ENCODE data around the gene CALM1. TPM values are rescaled to one million over a fixed set of nuclear protein-coding genes. Genes with fewer than 3 reads are reported as not detected.

CALM1 gene
- total RNA-seq, 4 donors from 2014 or later = 425 to 902 (median 829) TPM

DNA sequence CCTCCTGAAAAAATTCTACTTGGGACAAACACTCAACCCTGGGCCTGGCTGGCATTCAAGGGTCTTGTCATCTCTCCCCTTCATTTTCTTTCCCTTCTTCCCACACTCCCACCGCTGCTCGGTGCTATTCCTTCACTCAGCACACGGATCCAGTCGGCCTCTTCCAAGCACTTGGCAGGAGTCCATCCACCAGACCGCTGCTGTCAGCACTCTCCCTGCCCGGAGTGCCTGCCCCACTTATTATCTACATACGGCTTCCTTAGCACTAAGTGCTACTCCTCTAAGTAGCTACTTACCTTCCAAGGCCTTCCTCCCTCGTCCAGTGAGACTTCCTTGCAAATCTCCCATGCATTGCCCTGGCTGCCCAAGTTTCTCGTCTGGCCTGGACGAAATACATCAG is 29.8 kb downstream of the CALM1 start:
- no peaks in the 10 kb centered on the region for H3K36me3 ChIP-seq
- no peak overlapping the region for H3K27ac ChIP-seq
- no peak for ATAC-seq
- TF ChIP-seq, protein P1, sequence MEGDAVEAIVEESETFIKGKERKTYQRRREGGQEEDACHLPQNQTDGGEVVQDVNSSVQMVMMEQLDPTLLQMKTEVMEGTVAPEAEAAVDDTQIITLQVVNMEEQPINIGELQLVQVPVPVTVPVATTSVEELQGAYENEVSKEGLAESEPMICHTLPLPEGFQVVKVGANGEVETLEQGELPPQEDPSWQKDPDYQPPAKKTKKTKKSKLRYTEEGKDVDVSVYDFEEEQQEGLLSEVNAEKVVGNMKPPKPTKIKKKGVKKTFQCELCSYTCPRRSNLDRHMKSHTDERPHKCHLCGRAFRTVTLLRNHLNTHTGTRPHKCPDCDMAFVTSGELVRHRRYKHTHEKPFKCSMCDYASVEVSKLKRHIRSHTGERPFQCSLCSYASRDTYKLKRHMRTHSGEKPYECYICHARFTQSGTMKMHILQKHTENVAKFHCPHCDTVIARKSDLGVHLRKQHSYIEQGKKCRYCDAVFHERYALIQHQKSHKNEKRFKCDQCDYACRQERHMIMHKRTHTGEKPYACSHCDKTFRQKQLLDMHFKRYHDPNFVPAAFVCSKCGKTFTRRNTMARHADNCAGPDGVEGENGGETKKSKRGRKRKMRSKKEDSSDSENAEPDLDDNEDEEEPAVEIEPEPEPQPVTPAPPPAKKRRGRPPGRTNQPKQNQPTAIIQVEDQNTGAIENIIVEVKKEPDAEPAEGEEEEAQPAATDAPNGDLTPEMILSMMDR (IDR thresholded peaks at IDR 0.05) = no peak
- TF ChIP-seq POLR2A (IDR thresholded peaks at IDR 0.05) = no peak
- TF ChIP-seq EP300 (IDR thresholded peaks at IDR 0.05) = no peak
- TF ChIP-seq POLR2AphosphoS5 (IDR thresholded peaks at IDR 0.05) = no peak
- H3K27me3 ChIP-seq = no peaks in the 10 kb centered on the region
- peaks cover 0 to 10% (median 3%) of the 10 kb centered on the region in 3 donors for H3K4me1 ChIP-seq
- WGBS, 2 donors (ENCODE audit: low coverage in 1 of 2) = 36 to 49% methylated on average over 6 to 9 of the region's 10 CpGs
- H3K4me3 ChIP-seq = no peak overlapping the region
- H3K9me3 ChIP-seq = no peaks in the 10 kb centered on the region

- no peak overlapping the region for H3K4me3 ChIP-seq
- no peaks in the 10 kb centered on the region for H3K9me3 ChIP-seq
- TF ChIP-seq EP300 (IDR thresholded peaks at IDR 0.05) (no peak), POLR2A (IDR thresholded peaks at IDR 0.05) (no peak), POLR2AphosphoS5 (IDR thresholded peaks at IDR 0.05) (no peak)
- TF ChIP-seq, protein P1 (IDR thresholded peaks at IDR 0.05) = no peak
- no peaks in the 10 kb centered on the region for H3K36me3 ChIP-seq
- no peak for ATAC-seq
- H3K4me1 ChIP-seq = peaks cover 0 to 10% (median 3%) of the 10 kb centered on the region in 3 donors
- H3K27ac ChIP-seq = no peak overlapping the region
- WGBS, 2 donors (ENCODE audit: low coverage in 1 of 2) = 69 to 88% methylated on average over 2 to 4 of the region's 12 CpGs
- H3K27me3 ChIP-seq = no peaks in the 10 kb centered on the region
Measured at GRCh38 chr14:90427848-90428426, 31.1 kb downstream of the CALM1 start.

DNA sequence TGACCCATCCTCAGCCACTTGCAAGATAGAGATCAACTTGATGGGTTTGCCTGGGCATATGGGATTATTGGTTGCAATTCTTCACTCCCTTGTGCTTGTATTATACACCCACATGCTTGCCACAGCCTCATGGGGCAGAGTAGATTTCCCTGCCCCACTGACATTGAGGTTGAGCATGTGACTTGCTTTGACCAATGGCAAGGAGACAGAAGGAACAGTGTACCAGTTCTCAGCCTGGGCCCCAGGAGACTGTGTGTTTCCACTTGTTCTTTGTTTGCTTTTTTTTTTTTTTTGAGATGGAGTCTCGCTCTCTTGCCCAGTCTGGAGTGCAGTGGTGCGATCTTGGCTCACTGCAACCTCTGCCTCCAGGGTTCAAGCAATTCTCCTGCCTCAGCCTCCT is 31.8 kb downstream of the CALM1 start:
- no peak overlapping the region for H3K27ac ChIP-seq
- TF ChIP-seq, protein P1 (IDR thresholded peaks at IDR 0.05) = no peak
- TF ChIP-seq POLR2AphosphoS5 (IDR thresholded peaks at IDR 0.05) (no peak), EP300 (IDR thresholded peaks at IDR 0.05) (no peak), POLR2A (IDR thresholded peaks at IDR 0.05) (no peak)
- 100% methylated on average over 2 of the region's 2 CpGs; no CpG with 5 or more reads in 1 of the 2 donors for WGBS, 2 donors (ENCODE audit: low coverage in 1 of 2)
- H3K9me3 ChIP-seq = no peaks in the 10 kb centered on the region
- no peaks in the 10 kb centered on the region for H3K27me3 ChIP-seq
- no peaks in the 10 kb centered on the region for H3K36me3 ChIP-seq
- ATAC-seq = no peak
- H3K4me3 ChIP-seq = no peak overlapping the region
- peaks cover 0 to 10% (median 3%) of the 10 kb centered on the region in 3 donors for H3K4me1 ChIP-seq

GRCh38 chr14:90429236-90429635 is 32.4 kb downstream of the CALM1 start:
- Histone ChIP-seq H3K36me3 (no peaks in the 10 kb centered on the region), H3K4me1 (peaks cover 0 to 10% (median 3%) of the 10 kb centered on the region in 3 donors), H3K27ac (no peak overlapping the region), H3K4me3 (no peak overlapping the region), H3K9me3 (no peaks in the 10 kb centered on the region), H3K27me3 (no peaks in the 10 kb centered on the region)
- no peak for ATAC-seq
- WGBS, 2 donors (ENCODE audit: low coverage in 1 of 2) = 88 to 100% methylated on average over 1 to 3 of the region's 3 CpGs
- TF ChIP-seq POLR2A (IDR thresholded peaks at IDR 0.05) (no peak), POLR2AphosphoS5 (IDR thresholded peaks at IDR 0.05) (no peak), EP300 (IDR thresholded peaks at IDR 0.05) (no peak)
- TF ChIP-seq, protein P1 (IDR thresholded peaks at IDR 0.05) = no peak

- H3K9me3 ChIP-seq = no peaks in the 10 kb centered on the region
- no peak overlapping the region for H3K4me3 ChIP-seq
- ATAC-seq = no peak
- H3K27me3 ChIP-seq = no peaks in the 10 kb centered on the region
- H3K27ac ChIP-seq = no peak overlapping the region
- TF ChIP-seq, protein P1 (IDR thresholded peaks at IDR 0.05) = no peak
- 50 to 66% methylated on average over 1 to 4 of the region's 4 CpGs for WGBS, 2 donors (ENCODE audit: low coverage in 1 of 2)
- H3K36me3 ChIP-seq = no peaks in the 10 kb centered on the region
- H3K4me1 ChIP-seq = peaks cover 0 to 10% (median 3%) of the 10 kb centered on the region in 3 donors
Measured at GRCh38 chr14:90429754-90430153, 32.9 kb downstream of the CALM1 start.
